ENCODE data around the gene TET2. TPM values are rescaled to one million over a fixed set of nuclear protein-coding genes. Genes with fewer than 3 reads are reported as not detected.

TET2 gene
- polyA plus RNA-seq, 3 donors = 22.6 to 47.1 (median 42.5) TPM

DNA sequence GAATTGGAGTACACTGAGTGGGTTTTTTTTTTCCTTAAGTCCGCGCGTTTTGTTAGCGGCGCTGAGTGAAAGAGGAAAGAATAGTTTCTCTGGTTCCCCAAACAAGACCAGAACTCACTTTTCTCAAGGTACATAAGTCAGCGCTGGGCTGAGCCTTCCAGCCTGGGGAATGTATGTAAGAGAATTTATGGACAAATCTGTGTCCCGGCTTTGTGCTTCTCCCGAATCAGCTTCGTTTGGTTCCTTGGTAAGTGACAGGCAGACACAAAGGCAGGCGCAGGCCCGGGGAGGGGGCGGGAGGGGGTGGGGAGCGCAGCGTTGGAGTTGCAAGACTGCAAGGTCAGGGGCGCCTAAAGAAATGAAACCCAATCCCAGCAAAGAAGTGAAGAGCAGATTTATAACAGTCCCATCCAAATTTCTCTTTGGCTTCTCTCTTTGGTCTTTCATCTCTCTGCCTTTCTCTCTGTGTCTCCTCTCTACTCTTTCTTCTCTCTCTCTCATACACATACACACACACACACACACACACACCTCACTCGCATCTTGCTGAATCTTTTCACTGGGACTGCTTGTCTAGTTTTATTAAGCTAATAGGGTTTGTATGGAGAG is 981 bp downstream of the TET2 start:
- H4K20me1 ChIP-seq (ENCODE audit: insufficient read depth, low read length) = peaks cover 43% of the 10 kb centered on the region
- TF ChIP-seq, protein P1, sequence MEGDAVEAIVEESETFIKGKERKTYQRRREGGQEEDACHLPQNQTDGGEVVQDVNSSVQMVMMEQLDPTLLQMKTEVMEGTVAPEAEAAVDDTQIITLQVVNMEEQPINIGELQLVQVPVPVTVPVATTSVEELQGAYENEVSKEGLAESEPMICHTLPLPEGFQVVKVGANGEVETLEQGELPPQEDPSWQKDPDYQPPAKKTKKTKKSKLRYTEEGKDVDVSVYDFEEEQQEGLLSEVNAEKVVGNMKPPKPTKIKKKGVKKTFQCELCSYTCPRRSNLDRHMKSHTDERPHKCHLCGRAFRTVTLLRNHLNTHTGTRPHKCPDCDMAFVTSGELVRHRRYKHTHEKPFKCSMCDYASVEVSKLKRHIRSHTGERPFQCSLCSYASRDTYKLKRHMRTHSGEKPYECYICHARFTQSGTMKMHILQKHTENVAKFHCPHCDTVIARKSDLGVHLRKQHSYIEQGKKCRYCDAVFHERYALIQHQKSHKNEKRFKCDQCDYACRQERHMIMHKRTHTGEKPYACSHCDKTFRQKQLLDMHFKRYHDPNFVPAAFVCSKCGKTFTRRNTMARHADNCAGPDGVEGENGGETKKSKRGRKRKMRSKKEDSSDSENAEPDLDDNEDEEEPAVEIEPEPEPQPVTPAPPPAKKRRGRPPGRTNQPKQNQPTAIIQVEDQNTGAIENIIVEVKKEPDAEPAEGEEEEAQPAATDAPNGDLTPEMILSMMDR (IDR thresholded peaks at IDR 0.05) = no peak
- no peaks in the 10 kb centered on the region for H3K9me3 ChIP-seq (replicated peaks in 1 of 2; ENCODE audit: control insufficient read depth in 1 of 2, insufficient read depth in 1 of 2, low read length in 2 of 2)
- no peaks in the 10 kb centered on the region for H3K27me3 ChIP-seq (ENCODE audit: control insufficient read depth in 2 of 2, insufficient read depth in 2 of 2, low read length in 2 of 2)
- peak overlapping the region; percentile 99 to 100 for H3K27ac ChIP-seq (ENCODE audit: low read depth in 1 of 2, low read length in 2 of 2)
- Mint-ChIP-seq H3K4me3 (peak overlapping the region; percentile 96 to 99), H3K9me3 (peaks cover 0 to 7% (median 0%) of the 10 kb centered on the region in 7 donors), H3K27me3 (ENCODE audit: low read depth in 3 of 3) (peaks cover 0 to 2% (median 0%) of the 10 kb centered on the region in 3 donors), H3K27ac (peak overlapping the region; percentile 98 to 100 (median 100)), H3K36me3 (peaks cover 7 to 18% of the 10 kb centered on the region in 2 donors), H3K4me1 (peaks cover 47% of the 10 kb centered on the region)
- H3K36me3 ChIP-seq (replicated peaks in 1 of 2; ENCODE audit: control insufficient read depth in 1 of 2, insufficient read depth in 2 of 2, low read length in 2 of 2) = no peaks in the 10 kb centered on the region
- peak overlapping the region; percentile 96 for H3K4me2 ChIP-seq (replicated peaks; ENCODE audit: extremely low read depth, low read length, poor library complexity, severe bottlenecking)
- intact Hi-C loops (cut with micrococcal nuclease) = loop anchor here (5.0 to 10.0 kb wide), 5 partner anchors 35 to 327 kb away; partner anchors contain the start of gene PPA2 (in 1 of the 2)
- peaks cover 47 to 55% of the 10 kb centered on the region in 2 donors for H3K4me1 ChIP-seq (ENCODE audit: control insufficient read depth in 1 of 2, insufficient read depth in 2 of 2, low read length in 2 of 2)
- WGBS (ENCODE audit: insufficient coverage) = 0% methylated on average over 4 of the region's 16 CpGs
- peak in 2 of 3 donors; percentile 33 to 42 for DNase-seq
- H3K79me2 ChIP-seq (ENCODE audit: insufficient read depth, low read length) = peaks cover 81% of the 10 kb centered on the region
- peak overlapping the region; percentile 11 for H2AFZ ChIP-seq (ENCODE audit: insufficient read depth, low read depth, low read length, poor library complexity, severe bottlenecking)
- peak overlapping the region; percentile 99 to 100 (median 99) for H3K4me3 ChIP-seq (replicated peaks in 1 of 3; ENCODE audit: low read depth in 2 of 3, low read length in 3 of 3)
- peak overlapping the region; percentile 100 for H3K9ac ChIP-seq (ENCODE audit: insufficient read depth, low read length, poor library complexity, severe bottlenecking)

DNA sequence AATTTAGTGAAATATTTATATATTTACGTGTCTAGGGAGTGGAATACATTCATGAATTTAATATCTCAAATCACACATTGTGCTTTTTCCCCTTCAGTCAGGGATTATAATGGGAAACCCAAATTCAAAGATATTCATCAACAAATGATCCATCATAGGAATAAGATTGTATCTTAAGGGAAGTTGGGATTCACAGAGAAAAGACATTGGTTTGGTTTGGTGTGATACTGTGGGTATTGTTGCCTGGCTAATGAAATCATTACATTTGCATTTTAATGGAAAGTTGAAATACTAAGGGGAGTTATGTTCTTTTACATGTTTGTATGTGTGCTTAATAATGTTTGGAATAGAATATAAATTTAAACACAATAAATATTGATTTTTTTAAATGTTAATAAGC is 1.7 kb downstream of the TET2 start:
- H3K27me3 ChIP-seq (ENCODE audit: control insufficient read depth in 2 of 2, insufficient read depth in 2 of 2, low read length in 2 of 2) = no peaks in the 10 kb centered on the region
- Mint-ChIP-seq H3K27ac (peak overlapping the region; percentile 98 to 100 (median 100)), H3K27me3 (ENCODE audit: low read depth in 3 of 3) (no peaks in the 10 kb centered on the region), H3K9me3 (peaks cover 0 to 7% (median 0%) of the 10 kb centered on the region in 7 donors), H3K36me3 (peaks cover 4 to 13% of the 10 kb centered on the region in 2 donors), H3K4me3 (peak overlapping the region; percentile 96 to 99), H3K4me1 (peaks cover 47% of the 10 kb centered on the region)
- no peak for DNase-seq
- no peaks in the 10 kb centered on the region for H3K9me3 ChIP-seq (replicated peaks in 1 of 2; ENCODE audit: control insufficient read depth in 1 of 2, insufficient read depth in 1 of 2, low read length in 2 of 2)
- H3K36me3 ChIP-seq (replicated peaks in 1 of 2; ENCODE audit: control insufficient read depth in 1 of 2, insufficient read depth in 2 of 2, low read length in 2 of 2) = no peaks in the 10 kb centered on the region
- H3K79me2 ChIP-seq (ENCODE audit: insufficient read depth, low read length) = peaks cover 81% of the 10 kb centered on the region
- peak overlapping the region in 1 of 2 donors; percentile 100 for H3K27ac ChIP-seq (ENCODE audit: low read depth in 1 of 2, low read length in 2 of 2)
- H3K4me2 ChIP-seq (replicated peaks; ENCODE audit: extremely low read depth, low read length, poor library complexity, severe bottlenecking) = peak overlapping the region; percentile 96
- peaks cover 50% of the 10 kb centered on the region for H4K20me1 ChIP-seq (ENCODE audit: insufficient read depth, low read length)
- peak overlapping the region; percentile 100 for H3K9ac ChIP-seq (ENCODE audit: insufficient read depth, low read length, poor library complexity, severe bottlenecking)
- H2AFZ ChIP-seq (ENCODE audit: insufficient read depth, low read depth, low read length, poor library complexity, severe bottlenecking) = no peak overlapping the region
- H3K4me1 ChIP-seq (ENCODE audit: control insufficient read depth in 1 of 2, insufficient read depth in 2 of 2, low read length in 2 of 2) = peaks cover 44 to 55% of the 10 kb centered on the region in 2 donors
- intact Hi-C loops (cut with micrococcal nuclease) = loop anchor here (5.0 to 10.0 kb wide), 5 partner anchors 34 to 326 kb away; partner anchors contain the start of gene PPA2 (in 1 of the 2)
- TF ChIP-seq, protein P1 (IDR thresholded peaks at IDR 0.05) = no peak
- peak overlapping the region; percentile 99 to 100 (median 99) for H3K4me3 ChIP-seq (replicated peaks in 1 of 3; ENCODE audit: low read depth in 2 of 3, low read length in 3 of 3)
- WGBS (ENCODE audit: insufficient coverage) = no CpG with 5 or more reads among the region's 1 CpG

Data from CD14-positive monocyte (primary cell).